ENCODE data around the gene UBE2E2.

DNA sequence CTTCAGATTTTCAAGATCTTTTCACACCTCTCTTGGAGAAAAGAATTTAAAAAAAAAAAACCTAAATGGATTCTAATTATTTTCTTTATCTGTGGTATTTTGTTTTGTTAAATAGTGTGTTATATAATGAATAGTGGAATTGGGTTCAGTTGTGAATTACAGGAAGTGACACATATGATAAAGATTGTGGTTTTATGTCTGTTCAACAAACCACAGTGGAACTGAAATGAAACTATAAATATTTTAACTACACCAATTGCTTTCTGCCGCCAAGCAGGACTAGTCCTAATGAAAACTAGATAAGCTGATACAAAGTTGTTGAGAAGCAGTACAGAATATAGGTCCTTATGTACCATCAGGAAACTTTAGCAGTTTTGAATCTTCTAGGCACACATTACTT, 121.6 kb downstream of the UBE2E2 start:
- TF ChIP-seq, protein P1, sequence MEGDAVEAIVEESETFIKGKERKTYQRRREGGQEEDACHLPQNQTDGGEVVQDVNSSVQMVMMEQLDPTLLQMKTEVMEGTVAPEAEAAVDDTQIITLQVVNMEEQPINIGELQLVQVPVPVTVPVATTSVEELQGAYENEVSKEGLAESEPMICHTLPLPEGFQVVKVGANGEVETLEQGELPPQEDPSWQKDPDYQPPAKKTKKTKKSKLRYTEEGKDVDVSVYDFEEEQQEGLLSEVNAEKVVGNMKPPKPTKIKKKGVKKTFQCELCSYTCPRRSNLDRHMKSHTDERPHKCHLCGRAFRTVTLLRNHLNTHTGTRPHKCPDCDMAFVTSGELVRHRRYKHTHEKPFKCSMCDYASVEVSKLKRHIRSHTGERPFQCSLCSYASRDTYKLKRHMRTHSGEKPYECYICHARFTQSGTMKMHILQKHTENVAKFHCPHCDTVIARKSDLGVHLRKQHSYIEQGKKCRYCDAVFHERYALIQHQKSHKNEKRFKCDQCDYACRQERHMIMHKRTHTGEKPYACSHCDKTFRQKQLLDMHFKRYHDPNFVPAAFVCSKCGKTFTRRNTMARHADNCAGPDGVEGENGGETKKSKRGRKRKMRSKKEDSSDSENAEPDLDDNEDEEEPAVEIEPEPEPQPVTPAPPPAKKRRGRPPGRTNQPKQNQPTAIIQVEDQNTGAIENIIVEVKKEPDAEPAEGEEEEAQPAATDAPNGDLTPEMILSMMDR (IDR thresholded peaks at IDR 0.05): no peak
- TF ChIP-seq EZH2 (IDR thresholded peaks at IDR 0.05; ENCODE audit: borderline replicate concordance, insufficient read depth, low read depth, low read length, poor library complexity, severe bottlenecking): no peak

Data from B cell (primary cell).